GM21360 (cell line): ENCODE measurements around the gene COG4.

Experiments used
- ATAC-seq: cut with Tn5 transposase; IDR thresholded peaks from one replicate; pipeline ENCODE4 v1.9.1; 2021; ENCODE audit warnings: mild to moderate bottlenecking, moderate library complexity; ENCODE audit not compliant: unreplicated experiment

COG4 gene

DNA sequence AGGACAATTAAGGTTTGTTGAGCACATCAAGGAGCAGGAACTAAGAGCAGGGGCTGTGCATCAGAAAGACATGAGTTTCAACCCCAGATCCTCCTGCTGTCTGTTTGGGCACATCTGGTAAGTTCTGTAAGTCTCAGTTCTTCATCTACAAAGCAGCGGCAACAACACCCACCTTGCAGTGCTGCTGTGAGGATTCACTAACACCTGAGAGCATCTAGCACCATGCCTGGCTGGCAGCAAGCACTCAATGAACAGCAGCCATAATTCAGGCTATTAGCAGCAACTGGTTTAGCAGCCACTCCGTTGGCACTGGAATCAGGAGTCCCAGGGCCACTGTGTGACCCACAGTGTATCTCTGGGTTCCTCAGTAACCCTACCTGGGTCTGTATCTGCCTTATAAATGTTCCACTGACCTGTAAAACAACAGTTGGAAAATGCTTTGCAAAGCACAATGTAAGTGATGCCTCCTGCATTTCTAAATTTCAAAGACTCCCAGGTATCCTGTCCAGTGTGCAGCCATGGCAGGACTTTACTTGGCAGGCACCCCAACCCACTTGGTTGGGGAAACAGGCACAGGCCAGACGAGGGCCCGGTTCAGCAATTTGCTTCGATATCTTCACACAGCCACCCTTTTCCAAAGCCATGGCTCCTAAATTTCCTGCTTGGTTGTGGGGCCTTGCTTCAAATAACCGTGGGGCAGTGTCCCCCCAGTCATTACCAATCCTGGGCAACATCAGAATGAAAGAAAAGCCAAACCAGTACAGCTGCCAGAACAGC, 88.7 kb downstream of the COG4 start:
- no peak for ATAC-seq

DNA sequence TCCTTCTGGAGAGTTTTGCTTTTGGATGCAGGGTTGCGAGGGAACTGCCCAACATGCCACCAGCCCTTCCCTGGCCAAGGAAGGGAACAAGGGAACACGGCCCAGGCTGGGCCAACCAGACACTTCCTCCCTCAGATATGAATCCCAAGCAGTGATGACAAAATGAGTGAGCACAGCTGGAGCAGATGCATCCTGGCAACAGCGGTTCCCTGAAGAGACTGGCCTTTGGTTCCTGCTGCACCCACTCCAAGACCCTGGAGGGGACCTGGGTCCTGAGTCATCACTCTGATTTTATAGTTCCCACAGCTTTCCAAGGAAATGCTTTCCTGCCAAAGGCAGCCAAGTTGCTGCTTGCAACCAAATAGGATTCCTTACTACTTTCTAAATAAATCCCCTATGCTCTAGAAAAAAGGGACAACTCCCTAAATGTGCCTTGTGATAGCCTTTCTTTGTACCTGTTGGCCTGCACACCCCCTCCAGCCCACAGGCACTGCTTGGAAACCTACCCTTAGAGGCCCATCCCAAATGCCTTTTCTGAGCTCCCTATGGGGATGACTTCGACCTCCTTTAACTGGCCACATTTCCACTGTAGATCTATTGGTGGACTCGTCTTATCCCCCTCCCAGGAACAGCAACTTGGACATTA, 89.8 kb downstream of the COG4 start:
- no peak for ATAC-seq

DNA sequence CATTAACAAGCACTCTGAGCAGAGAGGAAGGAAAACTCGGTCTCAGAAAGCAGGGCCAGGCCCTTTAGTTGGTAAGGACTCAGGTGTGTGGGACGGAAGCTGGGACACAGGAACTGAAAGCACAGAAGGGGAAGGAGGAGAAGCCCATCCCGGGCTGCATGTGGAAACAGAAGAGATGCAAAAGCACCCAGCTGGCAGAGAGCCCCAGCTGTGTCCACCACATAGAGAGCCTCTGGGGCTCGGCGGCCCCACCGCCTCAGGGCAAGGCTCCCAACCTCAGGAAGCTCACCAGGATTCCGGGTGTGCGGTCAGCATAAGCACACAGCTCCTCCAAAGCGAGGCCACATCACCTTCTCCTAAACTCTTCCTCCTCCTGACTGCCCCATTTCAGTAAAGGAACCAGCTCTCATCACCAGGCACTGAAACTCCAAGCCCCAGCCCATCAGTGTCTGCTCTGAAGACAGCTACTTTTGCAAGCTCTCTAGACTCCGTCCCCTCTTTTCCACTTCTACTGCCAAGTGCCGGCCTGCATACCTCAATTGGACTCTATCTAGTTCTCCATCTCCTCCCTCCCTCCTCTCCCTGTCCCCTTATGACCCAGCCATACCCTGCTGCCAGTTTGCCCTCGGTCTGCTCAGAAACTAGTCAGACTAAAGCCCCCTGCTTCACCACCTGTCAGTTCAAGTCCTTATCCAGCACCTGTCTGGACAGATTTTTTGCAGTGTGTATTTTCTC, 90.5 kb downstream of the COG4 start:
- no peak for ATAC-seq

DNA sequence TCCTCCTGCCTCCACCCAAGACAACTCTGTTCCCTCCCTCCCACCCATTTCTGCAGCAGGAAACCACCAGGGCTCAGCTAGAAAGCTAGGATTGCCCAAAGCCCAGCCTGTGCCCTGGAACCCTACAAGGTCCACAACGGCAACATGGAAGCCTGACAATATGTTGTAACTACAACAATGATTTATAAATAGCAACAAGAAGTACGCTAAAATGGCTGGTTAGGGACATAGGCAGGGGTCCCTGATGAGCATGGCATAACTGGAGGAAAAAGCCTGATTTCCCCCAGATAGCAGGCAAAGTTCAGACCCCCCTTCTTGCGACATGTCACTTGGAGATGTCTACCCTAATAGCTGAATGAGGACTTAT, 91.0 kb downstream of the COG4 start:
- ATAC-seq: no peak

DNA sequence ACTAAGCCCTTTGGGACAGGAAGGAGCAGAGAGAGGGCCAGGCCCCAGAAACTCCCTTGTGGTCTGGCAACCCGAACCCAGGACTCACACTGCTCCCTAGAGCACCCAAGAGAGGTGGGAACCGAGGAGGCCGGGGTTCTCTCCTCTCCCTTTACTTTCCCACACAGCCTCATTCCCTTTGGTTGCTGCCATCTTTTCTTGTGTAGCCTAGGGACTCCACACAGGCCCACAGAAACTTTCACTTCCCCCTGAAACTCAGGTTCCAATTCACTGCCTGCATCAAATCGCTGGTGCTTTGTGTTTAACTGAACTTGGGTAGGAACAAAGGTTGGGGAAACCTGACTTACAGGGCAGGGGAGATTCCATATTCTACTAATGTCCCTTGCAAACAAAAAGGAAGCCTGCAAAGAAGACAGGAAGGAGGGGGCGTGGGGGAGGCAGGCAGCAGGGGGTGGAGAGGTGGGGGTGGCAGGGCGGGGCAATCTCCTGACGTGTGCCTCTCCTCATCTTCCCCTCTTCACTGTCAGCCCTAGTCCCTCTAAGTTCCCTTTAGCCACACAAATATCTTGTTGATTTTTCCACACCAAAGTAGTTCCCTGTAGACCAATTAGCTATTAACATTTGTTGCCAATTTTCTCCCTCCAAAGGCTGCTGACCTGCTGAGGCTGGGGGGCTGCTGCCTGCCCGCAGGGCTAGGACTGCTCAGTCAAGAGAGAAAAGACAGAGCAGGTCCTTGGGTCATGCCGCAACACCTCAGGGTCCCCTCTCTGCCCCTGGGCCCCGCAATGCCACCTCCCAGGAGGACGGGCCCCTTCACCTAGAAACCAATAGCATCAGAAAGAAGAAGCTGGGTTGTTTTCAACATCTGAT, 92.5 kb downstream of the COG4 start:
- ATAC-seq: peak; percentile 40
